PFSK-1 (cell line): ENCODE results near the gene EFNA5.

ENCODE experiments used
- FOXP2 ChIP-seq: optimal IDR thresholded peaks from 2 replicates; pipeline ENCODE3; 2011; ENCODE audit warnings: borderline replicate concordance, control low read depth, inconsistent platforms; ENCODE audit not compliant: insufficient read depth; ENCODE audit errors: extremely low read length, extremely low read depth
- POLR2AphosphoS5 ChIP-seq: IDR thresholded peaks from 2 replicates; pipeline ENCODE4 v1.6.1; 2012; ENCODE audit warnings: low read depth, mild to moderate bottlenecking, control low read depth, low read length, moderate library complexity
- SIN3A ChIP-seq: IDR thresholded peaks from 2 replicates; pipeline ENCODE4 v1.6.1; 2012; ENCODE audit warnings: mild to moderate bottlenecking, low read length, moderate library complexity, borderline replicate concordance; ENCODE audit not compliant: insufficient read depth
- TAF1 ChIP-seq: IDR thresholded peaks from 2 replicates; pipeline ENCODE4 v1.6.1; 2012; ENCODE audit warnings: low read length, control low read depth, borderline replicate concordance; ENCODE audit not compliant: insufficient read depth
- TF ChIP-seq, protein P1 (sequence below), 2 experiments: IDR thresholded peaks; 2 replicates each; pipeline versions ENCODE4 v1.6.1 to v1.8.0; 2011 to 2012; ENCODE audit warnings: low read depth in 2 of 2, low read length in 2 of 2, control low read depth in 1 of 2, inconsistent platforms in 1 of 2, mild to moderate bottlenecking in 1 of 2, moderate library complexity in 1 of 2; ENCODE audit not compliant: insufficient read depth in 1 of 2

Gene EFNA5

DNA sequence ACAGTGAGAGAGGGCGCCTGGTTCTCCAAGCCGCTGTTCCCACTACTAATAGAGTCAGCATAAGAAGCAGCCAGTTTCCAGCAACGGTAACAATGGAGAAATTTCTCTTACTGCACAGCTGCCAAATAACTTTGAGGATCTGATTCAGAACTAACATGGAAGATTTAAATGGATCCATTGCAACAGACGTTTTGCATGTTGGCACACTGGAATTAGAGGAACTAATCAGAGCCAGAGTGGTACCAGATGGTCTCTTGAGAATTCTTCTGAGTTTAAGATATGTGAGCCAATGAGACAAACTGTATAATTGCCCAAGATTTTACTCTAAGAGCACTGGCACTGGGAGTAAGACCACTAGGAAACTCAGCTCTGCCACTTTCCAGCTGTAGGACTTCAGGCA is 186.5 kb downstream of the EFNA5 start:
- TF ChIP-seq POLR2AphosphoS5 = no peak

DNA sequence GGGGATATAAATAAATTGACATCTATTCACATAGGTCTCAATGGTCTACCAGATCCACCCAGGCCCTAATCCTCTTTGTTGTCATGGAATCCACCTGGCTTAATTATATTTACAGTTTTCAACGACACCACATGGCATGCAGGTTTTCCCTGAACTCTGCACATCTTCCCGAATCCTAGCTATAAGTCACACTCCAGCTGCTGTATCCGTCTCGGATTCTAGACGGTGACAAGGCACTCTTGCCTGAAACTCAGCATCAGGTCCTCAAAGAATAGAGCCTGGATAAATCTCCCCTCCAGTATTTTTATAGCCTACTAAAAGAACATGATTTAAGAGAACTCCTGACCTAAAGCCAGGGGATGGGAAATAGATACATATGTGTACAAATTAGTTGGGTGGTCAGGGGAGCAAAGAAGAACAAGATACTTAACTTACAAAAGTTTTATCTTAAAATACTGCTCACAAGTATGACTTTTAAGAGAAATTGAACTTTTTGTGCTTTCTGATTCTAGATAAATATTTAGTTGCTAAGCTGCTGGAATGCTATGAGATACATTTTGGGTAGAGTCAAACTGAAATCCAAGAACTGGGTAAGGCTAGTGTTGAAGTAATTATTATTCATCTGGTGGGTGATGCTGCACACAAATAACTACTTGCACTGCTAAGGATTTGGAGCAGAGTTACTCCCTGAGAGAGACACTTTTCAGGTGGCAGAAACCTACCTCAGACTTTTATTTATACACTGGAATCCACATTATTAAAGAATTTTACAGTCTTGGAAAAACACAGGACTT is 187.3 kb downstream of the EFNA5 start:
- no peak for TF ChIP-seq SIN3A
- TF ChIP-seq POLR2AphosphoS5 = no peak
- no peak for TF ChIP-seq FOXP2
- no peak for TF ChIP-seq TAF1
- TF ChIP-seq, protein P1, sequence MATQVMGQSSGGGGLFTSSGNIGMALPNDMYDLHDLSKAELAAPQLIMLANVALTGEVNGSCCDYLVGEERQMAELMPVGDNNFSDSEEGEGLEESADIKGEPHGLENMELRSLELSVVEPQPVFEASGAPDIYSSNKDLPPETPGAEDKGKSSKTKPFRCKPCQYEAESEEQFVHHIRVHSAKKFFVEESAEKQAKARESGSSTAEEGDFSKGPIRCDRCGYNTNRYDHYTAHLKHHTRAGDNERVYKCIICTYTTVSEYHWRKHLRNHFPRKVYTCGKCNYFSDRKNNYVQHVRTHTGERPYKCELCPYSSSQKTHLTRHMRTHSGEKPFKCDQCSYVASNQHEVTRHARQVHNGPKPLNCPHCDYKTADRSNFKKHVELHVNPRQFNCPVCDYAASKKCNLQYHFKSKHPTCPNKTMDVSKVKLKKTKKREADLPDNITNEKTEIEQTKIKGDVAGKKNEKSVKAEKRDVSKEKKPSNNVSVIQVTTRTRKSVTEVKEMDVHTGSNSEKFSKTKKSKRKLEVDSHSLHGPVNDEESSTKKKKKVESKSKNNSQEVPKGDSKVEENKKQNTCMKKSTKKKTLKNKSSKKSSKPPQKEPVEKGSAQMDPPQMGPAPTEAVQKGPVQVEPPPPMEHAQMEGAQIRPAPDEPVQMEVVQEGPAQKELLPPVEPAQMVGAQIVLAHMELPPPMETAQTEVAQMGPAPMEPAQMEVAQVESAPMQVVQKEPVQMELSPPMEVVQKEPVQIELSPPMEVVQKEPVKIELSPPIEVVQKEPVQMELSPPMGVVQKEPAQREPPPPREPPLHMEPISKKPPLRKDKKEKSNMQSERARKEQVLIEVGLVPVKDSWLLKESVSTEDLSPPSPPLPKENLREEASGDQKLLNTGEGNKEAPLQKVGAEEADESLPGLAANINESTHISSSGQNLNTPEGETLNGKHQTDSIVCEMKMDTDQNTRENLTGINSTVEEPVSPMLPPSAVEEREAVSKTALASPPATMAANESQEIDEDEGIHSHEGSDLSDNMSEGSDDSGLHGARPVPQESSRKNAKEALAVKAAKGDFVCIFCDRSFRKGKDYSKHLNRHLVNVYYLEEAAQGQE (IDR thresholded peaks at IDR 0.05; ENCODE audit: insufficient read depth in 1 of 2, low read depth in 2 of 2, low read length in 2 of 2) = no peak

DNA sequence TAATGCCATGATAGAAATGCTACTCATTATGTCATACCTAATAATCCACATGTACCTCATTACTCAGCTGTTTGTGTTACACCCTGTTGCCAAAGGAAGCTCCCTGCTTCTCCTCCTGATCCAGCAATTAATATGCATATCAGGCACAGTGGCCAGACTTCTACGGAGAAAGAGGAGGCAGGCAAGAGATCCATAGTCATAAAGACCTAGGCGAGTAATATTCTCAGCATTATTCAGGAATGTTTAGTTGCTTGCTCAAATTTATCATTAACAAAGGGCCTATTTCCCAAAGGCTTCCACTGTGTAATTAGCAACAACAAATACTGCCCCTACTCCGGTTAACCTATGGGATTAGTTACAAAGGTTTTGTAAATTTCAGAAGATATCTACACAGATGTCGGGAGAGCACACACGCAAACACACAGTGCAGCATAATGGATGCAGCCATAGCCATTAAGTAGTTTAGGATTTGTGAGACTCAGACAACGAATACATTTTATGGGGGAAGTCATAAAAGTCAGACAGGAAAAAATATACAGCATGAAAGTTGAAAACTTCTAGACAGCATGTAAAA is 192.6 kb downstream of the EFNA5 start:
- TF ChIP-seq TAF1 (no peak), POLR2AphosphoS5 (no peak), FOXP2 (no peak), SIN3A (no peak)
- TF ChIP-seq, protein P1 (IDR thresholded peaks at IDR 0.05; ENCODE audit: insufficient read depth in 1 of 2, low read depth in 2 of 2, low read length in 2 of 2) = no peak

DNA sequence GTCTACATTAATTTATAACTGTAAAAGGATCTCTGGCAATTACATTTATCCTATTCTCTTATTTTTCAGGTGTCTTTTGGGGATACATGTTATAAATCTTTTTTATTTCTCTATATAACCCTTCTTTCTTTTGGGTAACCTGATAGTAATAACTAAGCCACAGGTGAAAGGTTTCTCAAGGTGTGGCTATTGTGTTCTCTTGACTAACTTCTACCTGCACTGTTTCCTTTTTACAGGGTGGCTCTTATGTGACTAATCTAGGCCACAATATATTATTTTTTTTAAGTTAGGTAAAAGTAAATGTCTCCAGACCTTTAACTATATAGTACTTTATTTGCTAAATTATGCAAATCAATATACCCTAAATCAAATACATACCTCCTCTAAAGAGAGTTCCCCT is 193.2 kb downstream of the EFNA5 start:
- TF ChIP-seq TAF1 (no peak), POLR2AphosphoS5 (no peak), SIN3A (no peak), FOXP2 (no peak)
- TF ChIP-seq, protein P1 (IDR thresholded peaks at IDR 0.05; ENCODE audit: insufficient read depth in 1 of 2, low read depth in 2 of 2, low read length in 2 of 2) = no peak

DNA sequence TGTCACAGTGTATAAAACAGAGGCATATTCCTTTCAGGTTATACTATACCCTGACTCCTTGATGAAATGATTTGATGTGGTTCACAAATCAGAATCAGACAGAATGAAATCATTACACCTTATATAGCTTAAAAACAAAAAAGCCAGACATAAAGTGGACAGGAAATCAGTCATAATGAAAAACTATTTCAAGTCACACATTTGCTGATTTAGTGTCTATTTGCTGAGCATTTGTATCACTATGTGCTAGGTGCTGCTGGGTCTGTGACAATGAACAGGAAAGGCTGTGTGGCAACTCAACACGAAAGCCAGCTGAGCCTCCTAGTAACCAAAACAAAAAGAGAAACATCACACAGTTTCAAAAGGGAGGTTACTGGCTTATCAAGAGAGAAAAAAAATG is 194.0 kb downstream of the EFNA5 start:
- TF ChIP-seq SIN3A (no peak), FOXP2 (no peak), POLR2AphosphoS5 (no peak), TAF1 (no peak)
- TF ChIP-seq, protein P1 (IDR thresholded peaks at IDR 0.05; ENCODE audit: insufficient read depth in 1 of 2, low read depth in 2 of 2, low read length in 2 of 2) = no peak
